Adrenal gland (tissue), 5 donors: ENCODE results near the gene SYT1.

ENCODE experiments used
- CTCF ChIP-seq, 6 experiments: fragments of 450-650 bp in 4 of 6; fragments of 200-600 bp in 2 of 6; sonication (generic) in 1 of 6; IDR thresholded peaks; 1 replicate in 5 of 6; 2 replicates in 1 of 6; pipeline versions ENCODE4 v1.5.1 to v1.8.0; 2016 to 2021; ENCODE audit warnings: antibody characterized with exemption in 6 of 6, mild to moderate bottlenecking in 2 of 6, moderate library complexity in 1 of 6
- POLR2A ChIP-seq, 2 donors: fragments of 450-650 bp; IDR thresholded peaks; one replicate each; pipeline ENCODE4 v1.6.1; 2017; ENCODE audit warnings: antibody characterized with exemption in 2 of 2, mild to moderate bottlenecking in 2 of 2, moderate library complexity in 1 of 2
- donor health status: DM: no; HTN: no; CAD: no.

GRCh38 chr12:79366374-79366773, 501.8 kb downstream of the SYT1 start:
- TF ChIP-seq CTCF (IDR thresholded peaks at IDR 0.05) (no peak), POLR2A (IDR thresholded peaks at IDR 0.05) (no peak)
